CD4-positive, alpha-beta T cell treated with Interleukin-15 for 4 hours (primary cell): ENCODE results near the gene PACS2.
"Not testable (repeated sequence)": the region's sequence is repeated elsewhere in the genome, so short reads cannot be mapped to it uniquely, and the experiment has no call there.

Source experiments
- DNase-seq: peaks from one replicate; pipeline ENCODE4 v3.0.0-alpha.2; 2020; ENCODE audit warnings: low spot score

Gene PACS2

DNA sequence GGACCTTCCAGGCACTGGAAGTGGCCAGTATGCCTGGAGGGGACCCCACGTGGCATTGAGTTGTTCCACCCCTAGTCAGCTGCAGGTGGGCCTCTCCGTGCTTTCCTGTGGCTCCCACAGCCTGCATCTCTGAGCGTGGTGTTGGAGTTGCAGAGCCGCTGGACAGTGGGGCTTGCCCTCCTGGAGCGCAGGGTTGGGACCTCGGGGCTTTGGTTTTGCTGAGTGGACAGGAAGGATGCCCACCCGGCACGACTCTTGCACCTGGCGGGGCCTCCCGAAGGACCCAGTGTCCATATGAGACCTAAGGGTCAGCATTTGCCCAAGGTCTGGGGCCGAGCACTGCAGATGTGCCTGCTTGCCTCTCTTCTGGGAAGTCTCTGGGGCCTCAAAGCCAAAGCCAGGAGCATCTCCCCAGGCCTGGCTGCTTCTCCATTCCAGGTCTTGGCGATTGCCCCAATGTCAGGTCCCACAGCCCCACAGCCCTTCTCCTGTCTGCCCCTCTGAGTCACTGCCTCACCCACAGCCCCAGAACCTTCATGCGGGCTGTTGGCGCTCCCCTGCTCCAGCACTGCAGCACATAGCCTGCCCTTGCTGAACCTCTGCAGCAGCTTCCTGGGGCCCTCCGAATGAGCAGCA lies 1.5 kb downstream of the PACS2 start:
- no peak for DNase-seq

DNA sequence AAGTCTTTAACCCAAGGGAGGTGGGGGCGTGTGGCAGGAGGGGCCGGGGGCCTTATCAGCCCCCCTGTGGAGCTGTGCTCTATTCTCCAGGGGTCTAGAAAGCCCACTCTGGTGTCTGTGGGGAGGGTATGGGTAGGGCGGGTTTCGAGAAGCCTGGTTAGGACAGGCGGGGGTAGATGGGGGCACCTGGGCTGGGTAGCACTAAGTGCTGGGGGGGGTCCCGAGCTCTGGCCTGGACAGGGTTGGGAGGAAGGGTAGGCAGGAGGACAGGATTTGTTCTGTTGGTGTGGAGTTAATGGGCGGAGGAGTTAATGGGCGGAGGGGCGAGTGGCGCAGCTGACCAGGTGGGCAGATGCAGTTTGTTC lies 2.0 kb downstream of the PACS2 start:
- DNase-seq: no peak

DNA sequence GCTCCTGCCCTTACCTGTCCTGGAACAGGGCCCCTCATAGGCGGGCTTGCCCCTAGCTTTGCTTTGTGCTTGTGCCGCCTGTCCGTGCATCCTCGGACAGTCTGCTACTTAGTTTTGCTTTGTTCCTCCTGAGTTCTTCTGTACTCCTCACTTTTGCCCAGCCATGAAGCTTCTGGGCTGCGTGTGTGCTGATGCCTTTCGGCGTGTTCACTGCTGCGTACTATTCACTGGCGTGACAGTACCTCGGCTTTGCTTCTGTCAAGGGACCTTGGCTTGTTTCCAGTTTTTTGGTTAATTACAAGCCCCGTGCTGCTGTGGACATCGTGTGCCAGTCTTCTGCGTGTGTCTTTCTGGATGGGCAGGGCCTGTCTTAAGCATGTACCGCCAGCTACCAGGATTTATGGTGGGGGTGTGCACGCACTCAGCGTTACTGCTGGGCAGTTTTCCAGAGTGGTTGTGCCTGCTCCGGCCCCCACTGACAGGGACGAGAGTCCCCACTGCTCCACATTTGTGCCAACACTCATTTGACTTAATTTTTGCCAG lies 2.5 kb downstream of the PACS2 start:
- DNase-seq: no peak

- no peak for DNase-seq
These were observed 3.0 kb downstream of the PACS2 start for GRCh38 chr14:105317546-105317945.

DNA sequence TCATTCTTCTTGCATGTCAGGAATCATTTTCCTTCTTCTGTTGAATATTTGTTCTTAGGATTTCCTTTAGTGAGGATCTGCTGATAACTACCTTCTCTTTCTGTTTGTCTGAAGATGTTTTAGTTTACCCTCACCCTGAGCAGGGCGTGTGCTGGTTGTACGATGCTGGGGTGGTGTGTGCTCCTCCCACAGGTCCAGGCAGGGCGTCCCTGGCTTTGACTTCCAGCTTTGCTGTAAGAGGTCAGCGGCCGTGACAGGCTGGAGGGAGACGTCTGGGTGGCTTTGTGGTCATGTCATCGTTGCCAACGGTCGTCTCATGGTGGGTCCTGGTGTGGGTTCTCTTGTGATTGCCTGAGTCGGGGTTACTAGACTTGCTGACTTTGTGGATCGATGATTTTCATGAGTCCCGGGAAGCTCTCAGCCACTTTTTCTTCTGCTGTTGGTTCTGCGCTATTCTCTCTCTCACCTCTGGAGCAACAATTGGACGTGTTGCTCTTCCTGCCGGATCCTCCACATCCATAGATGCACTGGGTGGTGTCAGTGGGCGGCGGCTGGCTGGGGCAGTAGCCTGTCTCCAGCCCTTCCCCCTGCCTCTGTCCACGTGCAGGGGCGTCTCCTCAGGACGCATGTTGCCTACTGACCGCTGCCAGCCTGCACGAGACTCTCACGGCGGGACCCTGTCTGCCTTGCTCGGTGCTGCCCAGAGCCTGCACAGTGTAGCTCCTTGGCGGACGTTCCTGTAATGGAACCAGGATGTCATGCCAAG lies 8.4 kb downstream of the PACS2 start:
- DNase-seq: no peak

GRCh38 chr14:105323663-105324062 lies 9.1 kb downstream of the PACS2 start:
- no peak for DNase-seq

DNA sequence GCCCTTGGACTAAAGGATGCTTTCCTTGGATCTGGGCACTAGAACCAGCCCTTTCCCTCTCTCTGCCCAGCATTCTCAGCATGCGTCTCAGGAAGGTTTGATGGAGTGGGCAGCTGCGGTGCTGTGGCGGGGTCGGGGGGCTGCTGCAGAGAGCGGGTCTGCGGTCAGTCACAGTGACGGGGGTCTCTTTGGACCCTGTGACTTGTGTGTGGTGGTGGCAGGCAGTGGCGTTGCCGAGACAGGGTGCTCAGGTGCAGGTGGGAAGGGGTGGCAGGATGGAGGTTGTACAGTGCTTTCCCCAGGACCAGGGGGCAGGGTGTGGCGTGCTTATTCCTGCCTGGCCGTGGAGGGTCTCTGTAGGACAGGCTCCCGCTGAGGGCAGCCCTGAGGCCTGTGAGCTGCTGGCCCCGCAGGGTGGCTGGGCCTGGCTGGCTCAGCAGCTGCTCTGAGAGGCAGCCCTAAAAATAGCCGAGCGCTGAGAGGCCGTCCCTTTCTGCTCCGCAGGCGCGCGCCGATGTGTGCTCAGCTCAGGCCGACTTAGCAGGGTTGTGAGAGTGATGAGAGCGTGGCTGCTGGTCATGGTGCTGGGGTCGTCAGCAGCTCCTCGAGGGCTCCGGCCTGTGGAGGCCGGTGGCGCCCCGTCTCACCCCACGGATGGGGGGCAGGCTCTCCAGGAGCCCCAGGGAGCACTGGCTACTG lies 9.7 kb downstream of the PACS2 start:
- no peak for DNase-seq

DNA sequence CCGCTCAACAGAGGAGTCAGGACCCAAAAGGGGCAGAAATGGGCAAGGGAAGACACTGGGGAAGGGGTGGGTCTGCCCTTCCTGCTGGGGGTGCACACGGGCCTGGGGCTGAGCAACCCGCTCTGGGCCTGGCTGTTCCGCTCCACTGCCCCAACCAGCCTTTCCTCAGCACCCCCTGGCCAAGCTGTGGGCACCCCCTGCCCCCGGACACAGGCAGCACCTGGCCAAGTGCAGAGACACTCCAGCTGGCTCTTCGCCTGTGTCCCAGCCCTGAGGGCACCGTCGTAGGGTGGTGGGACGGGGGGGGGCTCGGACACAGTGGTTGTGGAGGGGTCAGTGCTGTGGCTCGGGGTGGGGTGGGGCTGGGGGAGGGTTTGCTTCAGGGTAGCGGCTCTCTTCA lies 10.3 kb downstream of the PACS2 start:
- no peak for DNase-seq

GRCh38 chr14:105325303-105325702 lies 10.8 kb downstream of the PACS2 start:
- DNase-seq: no peak

- no peak for DNase-seq
These were observed 11.4 kb downstream of the PACS2 start for GRCh38 chr14:105325716-105326567.

- DNase-seq: no peak
These were observed 12.0 kb downstream of the PACS2 start for GRCh38 chr14:105326568-105326867.

- DNase-seq: no peak
These were observed 12.5 kb downstream of the PACS2 start for GRCh38 chr14:105326891-105327694.

DNA sequence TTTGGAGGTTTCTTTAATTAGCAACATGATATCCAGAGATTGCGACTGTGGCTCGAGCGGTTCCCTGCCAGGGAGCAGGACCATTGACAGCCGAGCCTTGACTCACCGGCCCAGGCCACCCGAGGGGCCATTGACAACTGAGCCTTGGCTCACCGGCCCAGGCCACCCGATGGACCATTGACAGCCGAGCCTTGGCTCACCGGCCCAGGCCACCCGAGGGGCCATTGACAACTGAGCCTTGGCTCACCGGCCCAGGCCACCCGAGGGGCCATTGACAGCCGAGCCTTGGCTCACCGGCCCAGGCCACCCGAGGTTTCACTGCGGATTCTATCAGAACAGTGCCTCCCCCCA lies 13.1 kb downstream of the PACS2 start:
- not testable (repeated sequence) for DNase-seq

GRCh38 chr14:105328070-105328677 lies 13.6 kb downstream of the PACS2 start:
- no peak for DNase-seq

DNA sequence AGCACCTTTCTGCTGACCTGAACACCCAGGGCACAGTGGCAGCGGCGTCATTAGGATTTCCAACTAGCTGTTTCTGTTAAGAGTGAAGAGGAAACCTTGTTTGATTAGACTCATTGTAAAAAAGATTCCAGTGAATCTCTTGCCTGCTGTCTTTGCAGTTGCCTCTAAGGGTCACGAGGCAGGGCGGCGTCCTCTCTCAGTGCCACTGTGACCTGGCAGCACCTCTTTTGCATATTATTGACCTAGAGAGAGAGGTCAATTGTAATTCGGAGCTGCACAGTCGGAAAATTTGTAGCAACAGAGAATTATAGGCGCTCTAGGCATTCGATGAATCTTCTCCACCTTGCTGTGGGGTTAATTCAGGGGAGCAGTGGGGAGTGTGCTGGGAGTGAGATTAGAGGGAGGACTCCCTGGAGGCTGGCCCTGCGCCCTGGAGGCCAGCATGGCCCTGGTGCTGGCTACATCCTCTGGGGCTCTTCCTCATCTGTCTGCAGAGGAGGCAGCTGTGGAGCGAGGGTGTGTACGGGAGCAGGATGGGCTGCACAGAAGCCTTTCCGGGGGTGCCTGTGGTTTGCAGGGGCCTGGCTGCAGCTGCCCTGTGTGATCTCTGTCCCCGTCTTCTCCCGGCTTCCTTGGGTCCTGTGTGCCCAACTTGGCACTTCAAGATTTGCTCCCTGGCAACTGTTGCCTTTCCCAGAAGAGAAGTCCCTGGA lies 14.3 kb downstream of the PACS2 start:
- DNase-seq: no peak

GRCh38 chr14:105329411-105330150 lies 15.0 kb downstream of the PACS2 start:
- DNase-seq: no peak

DNA sequence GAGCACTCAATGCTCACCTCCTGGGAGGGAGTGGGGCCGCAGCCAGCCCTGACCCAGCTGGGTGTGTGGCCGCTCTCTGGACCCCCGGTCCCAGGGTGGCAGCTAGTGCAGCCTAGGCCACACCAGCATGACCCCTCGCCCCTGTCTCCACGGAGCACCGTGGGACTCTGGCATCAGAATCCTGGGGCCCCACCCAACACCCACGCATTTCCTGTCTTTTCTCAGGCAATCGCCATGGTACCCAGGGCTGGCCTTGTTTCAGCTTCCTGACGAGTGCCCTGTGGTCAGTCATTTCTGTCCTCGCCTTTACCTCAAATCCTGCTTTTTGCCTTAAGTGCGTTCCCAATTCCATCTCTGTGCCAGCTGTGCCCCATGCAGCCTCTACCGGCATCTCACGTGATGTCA lies 15.9 kb downstream of the PACS2 start:
- no peak for DNase-seq

- no peak for DNase-seq
These were observed 17.2 kb downstream of the PACS2 start for GRCh38 chr14:105331575-105332349.

DNA sequence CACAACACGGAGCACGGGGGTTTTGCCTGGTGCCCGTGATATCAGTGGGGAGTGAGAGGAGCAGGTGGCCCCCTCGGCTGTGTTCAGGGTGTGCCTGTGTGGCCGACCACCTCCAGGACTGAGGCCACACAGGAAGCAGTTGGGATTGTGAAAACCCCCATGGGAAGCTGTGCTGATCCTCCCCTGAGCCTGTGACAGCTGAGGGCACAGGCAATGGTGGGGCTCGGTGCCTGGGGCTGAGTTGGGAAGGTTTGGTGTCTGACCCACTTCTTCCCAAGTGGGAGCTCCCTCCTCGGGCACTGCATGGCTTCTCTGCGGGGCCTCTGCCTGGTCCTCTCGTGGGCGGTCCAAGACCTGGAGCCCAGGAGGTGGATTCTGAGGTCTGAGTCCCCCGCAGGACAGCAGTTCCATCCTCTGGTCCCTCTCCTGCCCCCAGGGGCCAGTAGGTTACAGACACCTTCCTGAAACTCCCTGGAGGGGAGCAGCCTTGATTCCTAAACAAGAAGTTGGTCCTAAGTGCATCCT lies 17.9 kb downstream of the PACS2 start:
- no peak for DNase-seq
